Measurements from ENCODE around the gene CRB3. TPM values are rescaled to one million over a fixed set of nuclear protein-coding genes. Genes with fewer than 3 reads are reported as not detected.

CRB3 gene
- total and polyA plus RNA-seq, 8 donors = 7.6 to 203 (median 49.0) TPM

DNA sequence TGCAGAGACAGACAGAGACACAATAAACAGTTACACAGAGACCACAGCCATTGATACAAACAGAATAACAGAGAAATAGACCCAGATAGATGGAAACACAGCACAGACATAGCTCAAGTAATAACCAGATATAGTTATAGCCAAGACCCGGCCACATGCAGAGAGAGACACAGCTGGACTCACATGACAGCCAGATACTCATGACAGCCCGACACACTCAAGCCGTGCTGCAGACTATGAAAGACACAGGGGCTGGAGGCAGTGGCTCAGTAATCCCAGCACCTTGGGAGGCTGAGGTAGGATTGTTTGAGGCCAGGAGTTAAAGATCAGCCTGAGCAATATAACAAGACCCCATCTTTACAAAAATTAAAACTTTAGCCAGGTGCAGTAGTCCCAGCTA is 19.2 kb downstream of the CRB3 start:
- intact Hi-C loops (cut with DNase I; ENCODE audit: low total_unique reads) = no loop called here

DNA sequence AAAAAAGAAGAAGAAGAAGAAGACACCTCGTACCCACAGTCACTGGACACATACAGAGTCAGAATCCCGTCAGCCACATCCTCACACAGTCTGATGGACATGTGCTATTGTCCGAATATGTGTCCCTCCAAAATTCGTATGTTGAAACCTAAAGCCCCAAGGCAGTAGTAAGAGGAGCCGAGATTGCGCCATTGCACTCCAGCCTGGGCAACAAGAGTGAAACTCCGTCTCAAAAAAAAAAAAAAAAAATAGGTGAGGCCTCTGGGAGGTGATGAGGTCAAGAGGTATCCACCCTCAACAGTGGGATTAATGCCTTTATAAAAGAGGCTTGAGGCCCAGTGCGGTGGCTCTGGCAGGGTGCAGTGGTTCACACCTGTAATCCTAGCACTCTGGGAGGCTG is 20.2 kb downstream of the CRB3 start:
- no peak for TF ChIP-seq POLR2AphosphoS5 (IDR thresholded peaks at IDR 0.05)
- TF ChIP-seq, protein P1, sequence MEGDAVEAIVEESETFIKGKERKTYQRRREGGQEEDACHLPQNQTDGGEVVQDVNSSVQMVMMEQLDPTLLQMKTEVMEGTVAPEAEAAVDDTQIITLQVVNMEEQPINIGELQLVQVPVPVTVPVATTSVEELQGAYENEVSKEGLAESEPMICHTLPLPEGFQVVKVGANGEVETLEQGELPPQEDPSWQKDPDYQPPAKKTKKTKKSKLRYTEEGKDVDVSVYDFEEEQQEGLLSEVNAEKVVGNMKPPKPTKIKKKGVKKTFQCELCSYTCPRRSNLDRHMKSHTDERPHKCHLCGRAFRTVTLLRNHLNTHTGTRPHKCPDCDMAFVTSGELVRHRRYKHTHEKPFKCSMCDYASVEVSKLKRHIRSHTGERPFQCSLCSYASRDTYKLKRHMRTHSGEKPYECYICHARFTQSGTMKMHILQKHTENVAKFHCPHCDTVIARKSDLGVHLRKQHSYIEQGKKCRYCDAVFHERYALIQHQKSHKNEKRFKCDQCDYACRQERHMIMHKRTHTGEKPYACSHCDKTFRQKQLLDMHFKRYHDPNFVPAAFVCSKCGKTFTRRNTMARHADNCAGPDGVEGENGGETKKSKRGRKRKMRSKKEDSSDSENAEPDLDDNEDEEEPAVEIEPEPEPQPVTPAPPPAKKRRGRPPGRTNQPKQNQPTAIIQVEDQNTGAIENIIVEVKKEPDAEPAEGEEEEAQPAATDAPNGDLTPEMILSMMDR (IDR thresholded peaks at IDR 0.05) = no peak
- H3K9me3 ChIP-seq = no peaks in the 10 kb centered on the region

More for the DNA sequence above, 19.2 kb downstream of the CRB3 start:
- Histone ChIP-seq H3K27ac (no peak overlapping the region), H3K4me1 (no peaks in the 10 kb centered on the region), H3K36me3 (no peaks in the 10 kb centered on the region), H3K27me3 (peaks cover 0 to 32% (median 0%) of the 10 kb centered on the region in 3 donors), H3K9me3 (no peaks in the 10 kb centered on the region), H3K4me3 (no peak overlapping the region)
- no peak for DNase-seq
- TF ChIP-seq EP300 (IDR thresholded peaks at IDR 0.05) (no peak), POLR2AphosphoS5 (IDR thresholded peaks at IDR 0.05) (no peak), POLR2A (IDR thresholded peaks at IDR 0.05) (no peak)
- TF ChIP-seq, protein P1 (IDR thresholded peaks at IDR 0.05) = no peak
- 48 to 55% (median 51%) methylated on average over 3 of the region's 3 CpGs for WGBS, 5 donors

DNA sequence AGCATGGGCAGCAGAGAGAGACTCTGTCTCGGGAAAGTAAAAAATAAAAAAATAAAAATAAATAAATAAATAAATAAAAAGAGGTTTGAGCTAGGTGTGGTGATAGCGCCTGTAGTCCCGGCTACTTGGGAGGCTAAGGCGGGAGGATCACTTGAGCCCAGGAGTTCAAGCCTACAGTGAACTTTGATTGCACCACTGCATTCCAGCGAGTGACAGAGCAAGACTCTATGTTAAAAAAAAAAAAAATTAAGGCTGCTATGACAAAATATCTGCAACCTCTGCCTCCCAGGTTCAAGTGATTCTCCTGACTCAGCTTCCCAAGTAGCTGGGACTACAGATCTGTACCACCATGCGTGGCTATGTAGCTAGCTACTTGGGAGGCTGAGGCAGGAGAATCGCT is 20.8 kb downstream of the CRB3 start:
- 85 to 92% (median 88%) methylated on average over 7 of the region's 7 CpGs for WGBS, 5 donors
- intact Hi-C loops (cut with DNase I; ENCODE audit: low total_unique reads) = no loop called here
- Histone ChIP-seq H3K27ac (no peak overlapping the region), H3K4me1 (no peaks in the 10 kb centered on the region), H3K9me3 (no peaks in the 10 kb centered on the region), H3K4me3 (no peak overlapping the region), H3K36me3 (no peaks in the 10 kb centered on the region), H3K27me3 (peaks cover 0 to 16% (median 0%) of the 10 kb centered on the region in 3 donors)
- TF ChIP-seq, protein P1 (IDR thresholded peaks at IDR 0.05) = no peak
- TF ChIP-seq POLR2AphosphoS5 (IDR thresholded peaks at IDR 0.05) (no peak), POLR2A (IDR thresholded peaks at IDR 0.05) (no peak), EP300 (IDR thresholded peaks at IDR 0.05) (no peak)
- DNase-seq = no peak

More for the DNA sequence above, 20.2 kb downstream of the CRB3 start:
- WGBS, 5 donors = 83 to 89% (median 88%) methylated on average over 8 of the region's 8 CpGs
- Histone ChIP-seq H3K4me3 (no peak overlapping the region), H3K36me3 (no peaks in the 10 kb centered on the region), H3K27me3 (peaks cover 0 to 22% (median 0%) of the 10 kb centered on the region in 3 donors), H3K4me1 (no peaks in the 10 kb centered on the region), H3K27ac (no peak overlapping the region)
- no peak for DNase-seq
- intact Hi-C loops (cut with DNase I; ENCODE audit: low total_unique reads) = no loop called here

DNA sequence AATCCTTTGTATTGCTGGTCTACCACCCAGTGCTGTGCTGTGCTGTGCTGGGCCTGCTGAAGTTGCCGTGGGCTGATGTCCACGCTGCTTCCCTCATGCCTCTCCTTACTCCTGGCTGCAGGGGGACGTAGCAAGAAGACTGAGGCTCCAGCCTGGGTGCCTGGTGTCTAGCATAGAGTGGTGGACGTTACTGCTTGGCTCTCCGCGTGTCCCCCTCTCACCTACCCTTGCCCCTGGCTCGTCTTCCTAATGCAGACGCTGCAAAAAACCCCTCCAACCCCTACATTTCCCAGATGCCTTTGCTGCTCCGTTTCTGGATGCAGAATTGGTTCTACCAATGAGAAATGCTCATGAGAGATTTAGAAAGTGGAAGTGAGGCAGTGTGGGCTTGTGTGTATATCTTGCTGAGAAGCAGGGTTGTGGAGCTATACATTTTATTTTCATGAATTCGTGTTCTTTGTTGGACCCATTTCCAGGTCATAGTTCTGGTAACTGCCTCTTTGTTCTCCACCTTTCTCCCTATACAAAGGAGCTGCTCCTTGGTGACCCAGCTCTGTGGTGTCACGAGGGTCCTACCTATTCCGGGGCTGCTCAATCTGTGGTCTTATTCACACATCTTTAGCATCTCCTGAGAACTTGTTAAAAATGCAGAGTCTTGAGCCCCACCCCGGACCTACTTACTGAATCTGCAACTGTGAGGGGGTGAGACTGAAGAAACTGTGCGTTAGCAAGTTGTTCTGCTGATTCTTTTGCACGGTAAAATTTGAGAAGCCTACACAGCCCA is 25.4 kb downstream of the CRB3 start:
- DNase-seq = no peak
- intact Hi-C loops (cut with DNase I; ENCODE audit: low total_unique reads) = no loop called here
- Histone ChIP-seq H3K4me1 (no peaks in the 10 kb centered on the region), H3K27me3 (peaks cover 0 to 8% (median 0%) of the 10 kb centered on the region in 3 donors), H3K4me3 (peak overlapping the region in 1 of 4 donors; percentile 3), H3K9me3 (peaks cover 0 to 12% (median 9%) of the 10 kb centered on the region in 4 donors), H3K27ac (no peak overlapping the region), H3K36me3 (no peaks in the 10 kb centered on the region)
- TF ChIP-seq, protein P1 (IDR thresholded peaks at IDR 0.05) = no peak
- TF ChIP-seq EP300 (IDR thresholded peaks at IDR 0.05) = no peak
- no peak for TF ChIP-seq POLR2A (IDR thresholded peaks at IDR 0.05)
- TF ChIP-seq POLR2AphosphoS5 (IDR thresholded peaks at IDR 0.05) = no peak
- 39 to 46% (median 41%) methylated on average over 15 of the region's 15 CpGs for WGBS, 5 donors

All from stomach (tissue), 9 donors.